Sigmoid colon (tissue), 3 donors: ENCODE results near the gene ODAD2.

Source experiments
- POLR2A ChIP-seq, 2 donors: fragments of 450-650 bp; IDR thresholded peaks; one replicate each; pipeline ENCODE4 v1.6.1; 2016; ENCODE audit warnings: antibody characterized with exemption in 2 of 2, mild to moderate bottlenecking in 2 of 2, moderate library complexity in 2 of 2
- TF ChIP-seq, protein P1 (sequence below), 4 experiments: fragments of 450-650 bp in 3 of 4; fragments of 200-600 bp in 1 of 4; IDR thresholded peaks; one replicate each; pipeline ENCODE4 v1.5.1; 2016 to 2019; ENCODE audit warnings: antibody characterized with exemption in 4 of 4, mild to moderate bottlenecking in 3 of 4, moderate library complexity in 2 of 4

DNA sequence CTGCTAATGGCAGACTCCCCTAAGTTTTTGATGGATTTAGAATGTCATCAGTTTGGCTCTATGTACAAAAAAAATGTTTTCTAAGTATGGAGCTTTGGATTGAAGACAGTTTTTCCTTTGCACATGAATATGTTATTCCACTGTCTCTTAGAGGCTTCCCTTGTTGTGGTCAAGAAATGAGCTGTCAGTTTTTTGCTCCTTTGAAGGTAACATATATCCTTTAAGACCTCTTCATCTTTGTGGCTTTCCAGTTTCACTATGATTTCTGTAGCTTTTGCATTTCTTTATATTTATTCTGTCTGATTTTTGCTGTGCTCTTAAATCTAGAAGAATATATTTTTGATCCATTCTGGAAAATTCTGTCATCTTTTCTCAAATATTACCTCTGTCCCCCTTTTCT, 15.8 kb upstream of the ODAD2 start:
- TF ChIP-seq POLR2A (IDR thresholded peaks at IDR 0.05): no peak
- TF ChIP-seq, protein P1, sequence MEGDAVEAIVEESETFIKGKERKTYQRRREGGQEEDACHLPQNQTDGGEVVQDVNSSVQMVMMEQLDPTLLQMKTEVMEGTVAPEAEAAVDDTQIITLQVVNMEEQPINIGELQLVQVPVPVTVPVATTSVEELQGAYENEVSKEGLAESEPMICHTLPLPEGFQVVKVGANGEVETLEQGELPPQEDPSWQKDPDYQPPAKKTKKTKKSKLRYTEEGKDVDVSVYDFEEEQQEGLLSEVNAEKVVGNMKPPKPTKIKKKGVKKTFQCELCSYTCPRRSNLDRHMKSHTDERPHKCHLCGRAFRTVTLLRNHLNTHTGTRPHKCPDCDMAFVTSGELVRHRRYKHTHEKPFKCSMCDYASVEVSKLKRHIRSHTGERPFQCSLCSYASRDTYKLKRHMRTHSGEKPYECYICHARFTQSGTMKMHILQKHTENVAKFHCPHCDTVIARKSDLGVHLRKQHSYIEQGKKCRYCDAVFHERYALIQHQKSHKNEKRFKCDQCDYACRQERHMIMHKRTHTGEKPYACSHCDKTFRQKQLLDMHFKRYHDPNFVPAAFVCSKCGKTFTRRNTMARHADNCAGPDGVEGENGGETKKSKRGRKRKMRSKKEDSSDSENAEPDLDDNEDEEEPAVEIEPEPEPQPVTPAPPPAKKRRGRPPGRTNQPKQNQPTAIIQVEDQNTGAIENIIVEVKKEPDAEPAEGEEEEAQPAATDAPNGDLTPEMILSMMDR (IDR thresholded peaks at IDR 0.05): no peak
